Progenitor cell of endocrine pancreas (in vitro differentiated cells): Measurements from ENCODE around the gene S100A2. TPM values are rescaled to one million over a fixed set of nuclear protein-coding genes. Genes with fewer than 3 reads are reported as not detected.

ENCODE experiments used
- DNase-seq: peaks from one replicate; pipeline ENCODE4 v3.0.0; 2021; ENCODE audit warnings: low spot score; ENCODE audit not compliant: unreplicated experiment
- H3K27ac Mint-ChIP-seq: 2 replicates; pipeline ENCODE4 v1.8.0; 2021; ENCODE audit warnings: mild to moderate bottlenecking, moderate library complexity, mixed read lengths
- H3K27me3 Mint-ChIP-seq: 2 replicates; pipeline ENCODE4 v1.8.0; 2021; ENCODE audit warnings: mixed read lengths
- H3K36me3 Mint-ChIP-seq: 2 replicates; pipeline ENCODE4 v1.8.0; 2022; ENCODE audit warnings: mixed read lengths; ENCODE audit not compliant: insufficient read depth
- H3K4me1 Mint-ChIP-seq: 2 replicates; pipeline ENCODE4 v1.8.0; 2021; ENCODE audit warnings: low read depth, mixed read lengths
- H3K4me3 Mint-ChIP-seq: 2 replicates; pipeline ENCODE4 v1.8.0; 2021; ENCODE audit warnings: low read depth, mild to moderate bottlenecking, moderate library complexity, mixed read lengths
- H3K9me3 Mint-ChIP-seq: 2 replicates; pipeline ENCODE4 v1.8.0; 2021; ENCODE audit warnings: low read depth, mixed read lengths
- CTCF ChIP-seq: fragments of 200-600 bp; sonication (generic); IDR thresholded peaks from one replicate; pipeline ENCODE4 v1.5.0; 2021; ENCODE audit warnings: antibody characterized with exemption, mild to moderate bottlenecking; ENCODE audit not compliant: unreplicated experiment
- total RNA-seq: library from RNA; stranded (reverse); gene quantifications from 2 replicates; pipeline ENCODE4 v1.2.1, GENCODE V29; 2021

Gene S100A2
- total RNA-seq, 1 donor from 2014 or later = 0.36 TPM

GRCh38 chr1:153612755-153613331, 47.2 kb upstream of the S100A2 start, which contains the start of gene S100A16:
Gene S100A16, minus strand, starts transcription at chr1:153613137. Its CDS starts 4,986 bp downstream, at chr1:153608151.
- peaks cover 2% of the 10 kb centered on the region for H3K36me3 Mint-ChIP-seq
- peak within 1 kb of the TSS; percentile 92 for H3K27ac Mint-ChIP-seq
- H3K27me3 Mint-ChIP-seq = no peaks in the 10 kb centered on the region
- H3K9me3 Mint-ChIP-seq = no peaks in the 10 kb centered on the region
- H3K4me3 Mint-ChIP-seq = peak within 1 kb of the TSS; percentile 84
- no peak for TF ChIP-seq CTCF
- peaks cover 41% of the 10 kb centered on the region for H3K4me1 Mint-ChIP-seq
- peak; percentile 43 for DNase-seq

GRCh38 chr1:153612111-153612754, 46.6 kb upstream of the S100A2 start:
- peak overlapping the region; percentile 92 for H3K27ac Mint-ChIP-seq
- peaks cover 41% of the 10 kb centered on the region for H3K4me1 Mint-ChIP-seq
- no peaks in the 10 kb centered on the region for H3K27me3 Mint-ChIP-seq
- TF ChIP-seq CTCF = no peak
- H3K9me3 Mint-ChIP-seq = no peaks in the 10 kb centered on the region
- H3K36me3 Mint-ChIP-seq = peaks cover 2% of the 10 kb centered on the region
- peak overlapping the region; percentile 84 for H3K4me3 Mint-ChIP-seq
- DNase-seq = no peak

- H3K36me3 Mint-ChIP-seq = peaks cover 4% of the 10 kb centered on the region
- peaks cover 41% of the 10 kb centered on the region for H3K4me1 Mint-ChIP-seq
- no peaks in the 10 kb centered on the region for H3K27me3 Mint-ChIP-seq
- peak overlapping the region; percentile 84 for H3K4me3 Mint-ChIP-seq
- H3K27ac Mint-ChIP-seq = peak overlapping the region; percentile 87
- no peaks in the 10 kb centered on the region for H3K9me3 Mint-ChIP-seq
- TF ChIP-seq CTCF = no peak
- DNase-seq = no peak
Observed at GRCh38 chr1:153611356-153611755, 45.7 kb upstream of the S100A2 start.

DNA sequence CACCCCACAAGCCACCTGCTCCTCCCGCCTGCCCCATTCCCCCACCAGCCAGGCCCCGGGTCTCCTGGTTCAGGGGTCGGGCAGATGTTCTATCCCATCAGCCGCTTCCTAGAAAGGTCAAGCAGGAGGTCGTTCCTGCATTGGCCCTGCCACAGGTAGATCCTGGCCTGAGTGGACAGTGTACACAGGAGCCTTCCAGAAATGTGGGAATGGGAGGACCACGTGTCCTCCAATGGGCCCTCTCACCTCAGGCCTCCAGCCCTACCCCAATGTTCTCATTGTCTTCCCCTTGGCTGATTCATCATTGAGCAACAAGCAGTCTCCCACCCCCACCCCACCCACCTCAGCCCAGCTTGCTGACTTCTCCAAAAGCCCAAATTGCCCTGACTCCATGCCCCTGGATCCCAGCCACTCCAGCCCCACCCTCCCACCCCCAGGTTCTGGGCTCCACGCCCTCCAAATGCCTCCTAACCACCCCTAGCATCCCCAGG, 45.2 kb upstream of the S100A2 start:
- TF ChIP-seq CTCF = no peak
- H3K9me3 Mint-ChIP-seq = no peaks in the 10 kb centered on the region
- H3K4me1 Mint-ChIP-seq = peaks cover 40% of the 10 kb centered on the region
- DNase-seq = no peak
- peak overlapping the region; percentile 36 for H3K27ac Mint-ChIP-seq
- peaks cover 5% of the 10 kb centered on the region for H3K36me3 Mint-ChIP-seq
- H3K4me3 Mint-ChIP-seq = no peak overlapping the region
- H3K27me3 Mint-ChIP-seq = no peaks in the 10 kb centered on the region

DNA sequence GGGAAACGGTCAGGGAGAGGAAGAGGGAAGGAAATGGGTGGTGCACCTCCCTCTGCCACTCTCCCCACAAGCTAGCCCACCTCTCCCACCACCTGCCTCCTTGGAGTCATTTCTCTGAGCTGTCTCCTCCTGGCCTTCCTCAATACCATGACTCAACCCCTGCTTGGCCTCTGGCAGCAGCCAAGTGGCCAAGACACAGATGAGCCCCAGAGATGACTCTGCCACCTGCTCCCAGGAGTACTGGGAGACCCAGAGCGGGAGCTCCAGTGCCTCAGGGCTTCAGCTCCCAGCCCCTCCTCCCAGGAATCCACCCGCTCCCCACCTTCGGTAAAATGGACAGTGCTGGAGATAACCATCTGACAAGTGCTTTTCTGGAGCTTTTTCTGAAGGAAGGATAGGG, 44.7 kb upstream of the S100A2 start:
- DNase-seq = no peak
- no peak for TF ChIP-seq CTCF
- peaks cover 40% of the 10 kb centered on the region for H3K4me1 Mint-ChIP-seq
- no peak overlapping the region for H3K27ac Mint-ChIP-seq
- H3K36me3 Mint-ChIP-seq = peaks cover 5% of the 10 kb centered on the region
- H3K4me3 Mint-ChIP-seq = no peak overlapping the region
- H3K9me3 Mint-ChIP-seq = no peaks in the 10 kb centered on the region
- no peaks in the 10 kb centered on the region for H3K27me3 Mint-ChIP-seq
